Transverse colon (tissue), 4 donors: ENCODE data around the gene KIF3C.

Source experiments
- EP300 ChIP-seq: sonication (generic); formaldehyde crosslinking; IDR thresholded peaks from one replicate; pipeline ENCODE4 v1.6.1; 2017; ENCODE audit warnings: antibody characterized with exemption, low read depth
- POLR2AphosphoS5 ChIP-seq, 3 donors: sonication (generic); formaldehyde crosslinking; IDR thresholded peaks; one replicate each; pipeline ENCODE4 v1.6.1; 2016; ENCODE audit warnings: antibody characterized with exemption in 3 of 3
- TF ChIP-seq, protein P1 (sequence below), 5 experiments: fragments of 200-600 bp in 3 of 5; fragments of 450-650 bp in 2 of 5; sonication (generic) in 3 of 5; IDR thresholded peaks; 1 replicate in 2 of 5; 2 replicates in 3 of 5; pipeline ENCODE4 v1.5.1; 2016 to 2017; ENCODE audit warnings: antibody characterized with exemption in 5 of 5, inconsistent platforms in 3 of 5, mild to moderate bottlenecking in 2 of 5, moderate library complexity in 1 of 5

- TF ChIP-seq, protein P1, sequence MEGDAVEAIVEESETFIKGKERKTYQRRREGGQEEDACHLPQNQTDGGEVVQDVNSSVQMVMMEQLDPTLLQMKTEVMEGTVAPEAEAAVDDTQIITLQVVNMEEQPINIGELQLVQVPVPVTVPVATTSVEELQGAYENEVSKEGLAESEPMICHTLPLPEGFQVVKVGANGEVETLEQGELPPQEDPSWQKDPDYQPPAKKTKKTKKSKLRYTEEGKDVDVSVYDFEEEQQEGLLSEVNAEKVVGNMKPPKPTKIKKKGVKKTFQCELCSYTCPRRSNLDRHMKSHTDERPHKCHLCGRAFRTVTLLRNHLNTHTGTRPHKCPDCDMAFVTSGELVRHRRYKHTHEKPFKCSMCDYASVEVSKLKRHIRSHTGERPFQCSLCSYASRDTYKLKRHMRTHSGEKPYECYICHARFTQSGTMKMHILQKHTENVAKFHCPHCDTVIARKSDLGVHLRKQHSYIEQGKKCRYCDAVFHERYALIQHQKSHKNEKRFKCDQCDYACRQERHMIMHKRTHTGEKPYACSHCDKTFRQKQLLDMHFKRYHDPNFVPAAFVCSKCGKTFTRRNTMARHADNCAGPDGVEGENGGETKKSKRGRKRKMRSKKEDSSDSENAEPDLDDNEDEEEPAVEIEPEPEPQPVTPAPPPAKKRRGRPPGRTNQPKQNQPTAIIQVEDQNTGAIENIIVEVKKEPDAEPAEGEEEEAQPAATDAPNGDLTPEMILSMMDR (IDR thresholded peaks at IDR 0.05): no peak
- TF ChIP-seq POLR2AphosphoS5 (IDR thresholded peaks at IDR 0.05): no peak
- TF ChIP-seq EP300: no peak
These were observed 627 bp upstream of the KIF3C start for GRCh38 chr2:25982968-25983280.
